IPS-18c (cell line): ENCODE measurements around the gene PDE7B.

Experiments
- H3K4me3 ChIP-seq: 2 replicates; pipeline ENCODE4 v1.7.0; 2013; ENCODE audit warnings: low read depth, mild to moderate bottlenecking, low read length, moderate library complexity; ENCODE audit not compliant: insufficient read depth
- H3K9me3 ChIP-seq: one replicate; pipeline ENCODE4 v1.6.1; 2013; ENCODE audit warnings: mild to moderate bottlenecking, low read length, moderate library complexity; ENCODE audit not compliant: control insufficient read depth, insufficient read depth

Gene PDE7B

DNA sequence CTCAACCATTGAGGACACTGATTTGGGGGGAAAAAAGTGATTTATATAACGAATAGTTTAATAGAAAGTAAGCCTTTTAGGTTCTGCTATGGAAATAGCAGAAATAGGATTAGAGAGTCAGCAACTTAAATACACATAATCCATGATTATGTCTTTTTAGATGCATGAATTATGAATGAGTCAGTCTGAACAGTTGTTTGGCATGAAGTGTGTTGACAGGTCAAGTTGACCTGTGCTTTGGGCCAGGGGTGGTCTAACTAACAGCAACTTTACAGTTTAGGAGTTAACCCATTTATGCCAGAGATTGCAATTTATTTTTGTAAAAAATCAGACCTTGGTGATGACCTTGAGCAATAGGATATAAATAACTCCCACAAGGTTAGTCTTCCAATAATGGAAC, 207.4 kb downstream of the PDE7B start:
- no peaks in the 10 kb centered on the region for H3K9me3 ChIP-seq
- H3K4me3 ChIP-seq, result no peak overlapping the region

DNA sequence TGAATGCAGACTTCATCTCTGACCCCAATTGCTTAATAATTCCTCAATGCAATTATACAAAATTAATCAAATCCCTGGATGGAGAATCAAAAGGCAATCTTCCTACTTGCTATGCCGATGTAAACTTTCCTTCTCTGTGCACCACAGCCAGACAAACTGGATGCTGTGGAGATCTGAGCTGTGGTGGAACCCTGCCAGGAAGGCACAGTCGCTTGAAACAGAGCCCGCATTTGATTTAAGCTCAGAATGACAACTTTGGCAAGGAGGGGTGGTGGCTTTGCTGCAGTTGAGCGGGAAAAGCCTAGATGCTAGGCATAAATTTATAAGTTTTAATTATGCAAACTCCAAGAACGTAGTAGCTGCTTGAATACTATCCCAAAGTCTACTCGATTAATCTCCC, 207.8 kb downstream of the PDE7B start:
- H3K4me3 ChIP-seq, result no peak overlapping the region
- H3K9me3 ChIP-seq, result no peaks in the 10 kb centered on the region

DNA sequence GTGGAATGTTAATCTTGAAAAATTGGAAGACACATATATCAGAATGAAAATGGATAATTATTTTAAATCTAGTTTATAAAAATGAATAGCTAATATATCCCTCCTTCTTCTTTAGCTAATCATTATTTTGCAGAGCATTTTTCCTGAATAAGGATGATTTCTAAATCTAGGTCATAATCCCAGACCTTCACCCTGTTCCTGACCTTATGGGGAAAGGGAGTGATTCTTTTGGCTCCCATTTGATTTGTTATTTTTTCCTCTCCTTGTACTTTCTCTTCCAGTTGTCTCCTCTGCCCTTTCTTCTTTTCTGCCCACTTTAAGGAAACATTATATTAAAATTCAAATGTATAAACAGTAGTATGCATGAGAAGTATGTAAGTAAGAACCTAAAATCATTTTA, 208.6 kb downstream of the PDE7B start:
- no peaks in the 10 kb centered on the region for H3K9me3 ChIP-seq
- no peak overlapping the region for H3K4me3 ChIP-seq

DNA sequence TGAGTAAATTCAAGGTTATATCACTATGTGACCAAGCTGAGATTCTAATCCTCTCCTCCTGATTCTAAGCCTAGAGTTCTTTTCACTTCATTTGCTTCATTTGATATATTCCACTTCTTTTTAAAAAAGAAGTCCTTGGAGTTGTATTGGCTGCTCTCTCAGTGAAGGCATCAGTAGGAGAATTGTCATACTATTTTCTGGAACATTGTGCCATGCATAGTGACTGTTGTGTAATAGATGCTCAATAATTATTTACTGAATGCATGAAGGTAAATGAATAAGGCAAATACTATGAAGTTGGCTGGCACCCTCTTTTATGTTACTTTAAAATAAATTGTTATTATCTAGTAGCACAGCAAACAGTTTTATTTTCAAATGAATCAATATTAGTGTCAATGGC, 209.3 kb downstream of the PDE7B start:
- Histone ChIP-seq H3K9me3 (no peaks in the 10 kb centered on the region), H3K4me3 (no peak overlapping the region)

DNA sequence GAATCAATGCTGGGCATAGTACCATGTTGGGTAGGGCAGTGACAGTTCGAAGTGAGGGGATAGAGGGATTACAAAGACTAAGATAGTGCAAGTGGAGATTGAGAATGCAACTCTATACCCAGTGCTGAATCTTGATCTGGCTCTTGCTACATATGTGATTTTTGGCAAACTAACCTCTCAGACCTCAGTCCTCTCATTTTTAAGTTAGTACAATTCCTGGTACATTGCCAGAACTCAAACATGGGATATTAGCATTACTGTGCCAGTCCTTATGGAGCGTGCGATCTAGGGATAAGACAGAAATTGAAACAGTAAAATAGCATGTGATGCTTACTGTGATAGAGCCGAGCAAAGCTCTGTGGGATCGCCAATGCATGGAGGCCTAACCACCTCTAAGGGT, 210.2 kb downstream of the PDE7B start:
- Histone ChIP-seq H3K9me3 (no peaks in the 10 kb centered on the region), H3K4me3 (no peak overlapping the region)

DNA sequence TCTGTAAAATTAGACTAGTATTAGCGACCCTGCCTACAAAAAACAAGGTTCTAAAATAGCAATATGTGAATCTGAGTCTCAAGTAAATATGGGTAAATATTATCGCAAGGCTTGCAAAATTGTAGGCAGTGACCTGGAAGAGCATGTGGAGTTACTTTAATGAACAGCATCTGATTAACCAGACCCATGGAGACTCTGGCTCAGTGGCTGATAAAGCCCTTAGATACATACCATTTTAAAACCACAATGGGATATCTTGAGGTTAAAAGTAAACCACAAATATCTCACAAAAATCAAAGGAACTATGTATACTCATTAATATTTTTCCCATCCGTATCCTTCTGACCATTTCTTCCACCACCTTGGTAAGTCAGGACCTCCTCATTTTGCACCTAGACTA, 211.6 kb downstream of the PDE7B start:
- Histone ChIP-seq H3K9me3 (no peaks in the 10 kb centered on the region), H3K4me3 (no peak overlapping the region)

DNA sequence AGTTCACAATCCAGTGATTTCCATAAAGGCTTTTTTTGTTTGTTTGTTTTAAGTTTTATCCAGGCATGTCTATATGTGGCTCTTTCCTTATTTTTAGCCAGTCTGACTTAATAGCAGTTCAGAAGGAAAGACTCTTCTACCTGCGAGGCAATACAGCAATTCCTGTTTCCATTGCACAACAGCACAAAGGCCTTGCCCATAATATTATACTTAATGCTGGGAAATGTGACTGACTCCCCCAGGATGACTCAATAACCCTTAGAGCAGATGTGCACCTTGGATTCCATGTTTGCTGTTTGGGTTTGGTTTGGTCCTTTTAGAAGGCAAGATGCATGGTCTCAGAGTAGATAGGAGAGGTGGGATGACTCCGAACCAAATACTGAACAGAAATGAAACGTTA, 214.5 kb downstream of the PDE7B start:
- no peak overlapping the region for H3K4me3 ChIP-seq
- no peaks in the 10 kb centered on the region for H3K9me3 ChIP-seq

DNA sequence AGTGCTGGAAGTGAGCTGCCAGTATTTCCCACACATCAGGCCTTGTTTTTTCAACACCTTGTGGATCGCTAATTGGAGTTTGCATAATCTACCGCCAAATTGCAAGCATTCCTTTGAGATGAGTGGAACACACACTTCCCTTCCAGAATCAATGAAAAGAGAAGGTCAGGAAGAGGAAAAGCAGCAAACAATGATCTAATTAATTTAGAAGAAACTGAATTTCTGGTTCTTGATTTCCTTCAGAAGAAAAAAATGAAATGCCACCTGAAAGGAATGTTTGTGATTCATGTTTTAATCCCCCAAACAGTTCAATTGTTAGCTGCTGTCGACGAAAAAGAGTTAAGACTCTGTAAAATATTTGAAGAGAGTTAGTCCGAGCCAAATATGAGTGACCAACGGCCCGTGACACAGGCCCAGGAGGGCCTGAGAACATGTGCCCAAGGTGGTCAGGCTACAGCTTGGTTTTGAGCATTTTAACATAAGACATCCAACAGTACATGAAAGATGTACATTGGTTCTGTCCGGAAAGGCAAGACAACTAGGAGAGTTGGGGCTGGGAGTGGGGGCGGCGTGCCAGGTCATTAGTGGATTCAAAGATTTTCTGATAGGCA, 216.3 kb downstream of the PDE7B start:
- Histone ChIP-seq H3K4me3 (no peak overlapping the region), H3K9me3 (no peaks in the 10 kb centered on the region)

DNA sequence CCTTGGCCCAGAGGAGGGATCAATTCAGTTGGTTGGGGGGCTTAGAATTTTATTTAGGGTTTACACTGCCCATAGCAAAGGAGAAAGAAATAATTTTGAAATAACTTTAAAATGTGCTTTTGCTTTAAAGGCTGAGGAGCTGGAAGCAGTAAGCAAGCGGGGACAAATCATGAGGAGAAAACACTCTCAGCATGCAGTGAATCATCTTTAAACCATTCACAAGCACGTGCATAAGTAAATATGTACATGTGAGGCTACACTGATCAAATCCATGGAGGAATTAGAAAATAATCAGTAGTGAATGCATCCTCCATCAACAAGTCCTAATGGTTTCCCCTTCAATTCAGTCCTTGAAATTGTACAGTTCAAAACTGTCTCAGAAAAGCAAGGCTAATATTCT, 217.6 kb downstream of the PDE7B start:
- no peak overlapping the region for H3K4me3 ChIP-seq

DNA sequence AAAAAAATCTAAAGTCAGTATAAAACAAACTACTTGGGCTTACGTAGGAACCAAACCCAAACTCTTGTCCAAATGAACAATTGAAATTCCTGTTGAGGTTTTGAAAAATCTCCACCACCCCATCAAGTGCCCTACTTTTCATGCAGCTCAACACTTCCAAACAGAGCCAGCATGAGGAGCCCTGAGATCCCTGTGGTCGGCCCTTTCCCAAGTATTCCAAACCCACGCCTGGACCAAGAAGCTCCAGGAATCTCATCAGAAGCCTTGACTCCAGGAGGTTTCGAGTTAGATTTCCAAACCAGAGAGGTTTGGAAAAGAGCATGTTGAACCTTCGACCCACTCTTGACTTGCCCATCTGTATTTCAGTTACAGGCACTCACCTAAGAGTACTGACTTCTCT, 219.3 kb downstream of the PDE7B start:
- Histone ChIP-seq H3K4me3 (no peak overlapping the region), H3K9me3 (no peaks in the 10 kb centered on the region)

More for the DNA sequence above, 217.6 kb downstream of the PDE7B start:
- H3K9me3 ChIP-seq, result no peaks in the 10 kb centered on the region

DNA sequence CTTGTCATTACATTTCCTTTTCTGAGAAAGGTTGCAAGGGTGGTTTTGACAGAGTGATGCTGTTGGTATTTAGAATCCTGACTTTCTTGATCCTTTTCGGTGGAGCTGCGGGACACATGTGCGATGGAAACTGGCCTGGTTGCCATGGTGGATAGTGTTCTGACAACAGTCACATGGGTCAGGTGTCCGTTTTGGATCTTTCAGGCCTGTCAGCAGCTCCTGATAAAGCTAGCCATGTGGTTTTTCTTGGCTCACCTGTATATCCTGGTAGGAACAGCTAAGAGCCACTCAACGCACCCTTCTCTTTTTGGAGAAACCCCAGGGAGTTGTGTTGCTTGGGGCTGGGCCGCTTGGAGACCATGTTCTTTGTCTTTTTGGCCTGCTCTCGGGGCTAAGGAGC, 221.2 kb downstream of the PDE7B start:
- H3K9me3 ChIP-seq, result no peaks in the 10 kb centered on the region

DNA sequence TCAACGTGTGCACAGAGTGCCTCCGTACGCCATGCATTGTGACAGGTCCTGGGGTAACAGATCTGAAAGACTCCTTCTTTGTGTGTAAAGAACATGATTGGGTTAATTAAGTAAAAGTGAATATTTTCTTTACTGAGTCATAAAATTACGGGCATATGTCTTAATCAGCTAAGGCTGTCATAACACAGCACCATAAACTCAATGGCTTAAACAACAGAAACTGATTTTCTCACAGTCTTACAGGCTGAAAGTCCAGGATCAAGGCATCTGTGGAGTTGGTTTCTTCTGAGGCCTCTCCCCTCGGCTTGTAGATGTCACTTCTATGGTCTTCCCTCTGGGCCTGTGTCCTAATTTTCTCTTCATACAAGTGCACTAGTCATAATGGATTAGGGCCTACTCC, 221.7 kb downstream of the PDE7B start:
- Histone ChIP-seq H3K9me3 (no peaks in the 10 kb centered on the region), H3K4me3 (no peak overlapping the region)

More for the DNA sequence above, 221.2 kb downstream of the PDE7B start:
- no peak overlapping the region for H3K4me3 ChIP-seq

DNA sequence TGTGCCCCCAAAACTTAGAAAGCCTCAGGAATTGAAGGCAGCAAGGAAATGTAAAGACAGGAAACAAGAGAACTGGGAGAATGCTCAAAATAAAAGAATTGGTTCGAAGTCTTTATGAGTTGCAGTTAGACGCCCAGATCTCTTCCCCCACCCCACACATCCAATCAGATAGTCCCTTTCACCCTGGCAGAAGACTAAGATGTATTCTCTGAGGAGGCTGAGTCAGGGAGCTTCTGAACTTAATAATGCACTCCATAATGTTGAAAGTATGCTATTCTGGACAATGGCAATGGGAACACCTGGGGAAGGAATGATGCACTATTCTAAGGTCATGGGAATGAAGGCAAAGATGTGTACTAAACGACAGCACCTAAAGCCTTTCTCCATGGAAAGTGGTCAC, 225.0 kb downstream of the PDE7B start:
- H3K9me3 ChIP-seq, result no peaks in the 10 kb centered on the region
- no peak overlapping the region for H3K4me3 ChIP-seq

DNA sequence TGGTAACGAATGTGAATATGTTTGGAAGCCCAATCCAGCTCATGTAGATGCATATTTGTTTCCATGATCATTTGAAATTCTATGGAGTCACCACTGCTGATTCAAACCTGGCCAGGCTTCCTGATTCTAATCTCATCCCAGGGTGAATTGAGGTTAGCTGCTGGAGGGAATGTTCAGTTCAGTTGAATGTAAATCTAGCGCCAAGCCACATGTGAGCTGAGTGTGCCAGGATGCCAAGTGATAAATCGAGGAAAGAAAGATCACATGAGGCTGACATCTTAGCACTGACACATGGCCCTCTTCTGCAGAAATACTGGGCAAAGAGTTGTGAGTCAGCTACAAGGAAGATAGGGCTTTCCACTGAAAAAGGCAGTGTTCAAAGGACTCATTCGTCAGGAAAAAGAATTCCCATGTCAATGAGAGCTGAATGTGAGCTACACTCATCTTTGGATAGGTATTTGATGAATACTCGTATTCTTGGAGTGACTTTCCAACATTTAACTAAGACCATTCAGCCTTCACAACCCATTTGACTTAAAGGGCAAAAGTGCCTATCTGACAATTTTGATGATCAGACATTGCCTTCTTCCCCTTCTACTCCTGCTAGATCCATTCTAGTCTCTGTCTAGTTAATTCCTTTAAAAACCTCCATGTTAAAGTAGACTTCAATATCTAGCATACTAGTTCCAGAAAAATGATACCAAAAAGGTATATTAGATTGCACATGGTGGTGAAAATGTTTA, 226.5 kb downstream of the PDE7B start:
- no peaks in the 10 kb centered on the region for H3K9me3 ChIP-seq

DNA sequence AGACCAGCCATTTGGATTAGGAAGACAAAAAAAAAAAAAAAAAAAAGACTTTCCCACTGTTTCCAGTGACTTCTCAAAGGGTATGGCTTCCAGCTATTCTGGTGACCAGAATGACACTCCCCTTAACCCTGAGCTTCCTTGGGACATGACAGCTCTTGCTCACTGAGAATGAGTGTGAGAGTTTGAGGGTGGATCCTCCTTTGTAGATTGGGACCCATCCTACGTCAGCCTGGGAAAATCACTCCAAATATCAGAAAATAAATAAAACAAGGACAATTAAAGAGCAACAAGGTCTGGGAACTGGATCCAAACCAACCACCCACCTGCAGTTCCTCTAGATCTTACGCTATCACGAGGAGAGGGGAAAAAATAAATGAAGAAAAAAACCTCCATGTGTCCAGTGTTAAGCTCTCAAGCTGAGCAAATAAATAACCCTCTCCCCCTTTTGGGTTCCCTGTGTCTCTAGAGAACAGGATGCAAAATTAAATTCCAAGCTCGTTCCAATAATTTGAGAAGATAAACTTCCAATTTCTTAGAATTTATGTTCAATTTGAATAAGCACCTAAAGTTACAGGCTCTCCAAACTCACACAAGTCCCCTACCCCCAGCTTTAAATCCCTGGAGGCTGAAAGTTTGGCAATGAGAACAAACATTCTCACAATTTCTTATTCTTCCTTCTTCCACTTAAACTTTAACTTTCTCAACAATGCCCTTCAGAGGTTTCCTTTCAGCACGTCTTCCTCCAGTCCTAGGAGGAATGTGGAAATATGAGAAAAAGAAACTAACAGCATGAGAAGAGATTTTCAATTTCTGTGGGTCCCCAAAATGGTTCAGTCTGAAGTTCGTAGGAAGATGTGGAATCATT, 228.4 kb downstream of the PDE7B start:
- Histone ChIP-seq H3K9me3 (no peaks in the 10 kb centered on the region), H3K4me3 (no peak overlapping the region)

More for the DNA sequence above, 226.5 kb downstream of the PDE7B start:
- H3K4me3 ChIP-seq, result no peak overlapping the region

DNA sequence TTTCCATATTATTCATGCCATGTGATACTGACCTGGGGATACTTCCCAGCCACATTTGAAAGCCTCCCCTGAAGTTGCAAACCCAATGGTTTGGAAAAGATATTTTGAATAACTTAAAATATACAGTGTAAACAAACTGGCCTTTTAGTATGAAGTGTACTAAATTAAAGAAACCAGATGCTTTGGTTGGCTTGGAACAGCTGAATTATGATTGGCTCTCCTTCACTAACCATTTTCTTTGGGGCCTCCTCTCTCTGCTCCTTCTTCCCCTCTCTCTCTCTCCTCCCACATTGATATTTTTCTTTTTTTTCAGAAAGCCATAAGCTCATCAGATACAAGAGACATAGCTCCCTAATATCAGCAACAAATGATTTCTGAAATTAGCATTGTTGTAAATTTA, 232.0 kb downstream of the PDE7B start:
- Histone ChIP-seq H3K9me3 (no peaks in the 10 kb centered on the region), H3K4me3 (no peak overlapping the region)

DNA sequence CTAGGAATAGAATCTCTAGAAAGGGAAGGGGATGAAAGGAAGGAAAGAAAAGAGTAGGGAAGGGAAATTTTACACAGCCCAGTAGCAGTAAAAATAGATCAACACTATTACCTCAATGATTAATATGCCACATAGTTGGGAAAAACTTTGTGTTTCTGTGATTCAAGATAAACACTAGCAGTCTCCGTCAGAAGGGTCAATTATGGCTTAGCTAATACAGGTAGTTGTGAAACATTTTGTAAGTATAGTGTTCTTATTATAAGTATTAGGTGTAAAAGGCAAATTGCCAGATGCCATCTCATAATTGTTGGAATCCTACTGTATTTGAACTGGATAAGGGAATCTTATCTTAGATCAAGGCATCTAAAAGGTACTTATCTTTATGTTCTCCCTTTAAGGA, 232.9 kb downstream of the PDE7B start:
- no peaks in the 10 kb centered on the region for H3K9me3 ChIP-seq
- no peak overlapping the region for H3K4me3 ChIP-seq
